Gastroesophageal sphincter (tissue), 3 donors: Measurements from ENCODE around the gene FREM1.

Source experiments
- CTCF ChIP-seq, 4 experiments: fragments of 200-600 bp in 2 of 4; fragments of 450-650 bp in 2 of 4; sonication (generic) in 1 of 4; IDR thresholded peaks; one replicate each; pipeline ENCODE4 v1.5.1; 2017 to 2019; ENCODE audit warnings: antibody characterized with exemption in 4 of 4, mild to moderate bottlenecking in 2 of 4, moderate library complexity in 2 of 4
- EP300 ChIP-seq: sonication (generic); formaldehyde crosslinking; IDR thresholded peaks from one replicate; pipeline ENCODE4 v1.6.1; 2017; ENCODE audit warnings: antibody characterized with exemption, mild to moderate bottlenecking
- POLR2A ChIP-seq, 2 donors: fragments of 450-650 bp; IDR thresholded peaks; one replicate each; pipeline ENCODE4 v1.6.1; 2017; ENCODE audit warnings: antibody characterized with exemption in 2 of 2, mild to moderate bottlenecking in 2 of 2, moderate library complexity in 1 of 2
- POLR2AphosphoS5 ChIP-seq: sonication (generic); formaldehyde crosslinking; IDR thresholded peaks from one replicate; pipeline ENCODE4 v1.6.1; 2017; ENCODE audit warnings: antibody characterized with exemption

- no peak for TF ChIP-seq CTCF (IDR thresholded peaks at IDR 0.05)
- no peak for TF ChIP-seq POLR2A (IDR thresholded peaks at IDR 0.05)
- TF ChIP-seq EP300: no peak
- TF ChIP-seq POLR2AphosphoS5: no peak
These were observed 22.0 kb upstream of the FREM1 start for GRCh38 chr9:14932231-14932630.
